GM10266 (cell line): ENCODE results near the gene MAN2A1.

Experiments
- DNase-seq: peaks from one replicate; pipeline ENCODE4 v3.0.0; 2012; ENCODE audit errors: extremely low spot score
- TF ChIP-seq, protein P1 (sequence below): IDR thresholded peaks from 2 replicates; pipeline ENCODE4 v1.5.1; 2012; ENCODE audit warnings: mild to moderate bottlenecking, low read depth; ENCODE audit not compliant: control insufficient read depth, insufficient read depth; ENCODE audit errors: missing control alignments

Gene MAN2A1

DNA sequence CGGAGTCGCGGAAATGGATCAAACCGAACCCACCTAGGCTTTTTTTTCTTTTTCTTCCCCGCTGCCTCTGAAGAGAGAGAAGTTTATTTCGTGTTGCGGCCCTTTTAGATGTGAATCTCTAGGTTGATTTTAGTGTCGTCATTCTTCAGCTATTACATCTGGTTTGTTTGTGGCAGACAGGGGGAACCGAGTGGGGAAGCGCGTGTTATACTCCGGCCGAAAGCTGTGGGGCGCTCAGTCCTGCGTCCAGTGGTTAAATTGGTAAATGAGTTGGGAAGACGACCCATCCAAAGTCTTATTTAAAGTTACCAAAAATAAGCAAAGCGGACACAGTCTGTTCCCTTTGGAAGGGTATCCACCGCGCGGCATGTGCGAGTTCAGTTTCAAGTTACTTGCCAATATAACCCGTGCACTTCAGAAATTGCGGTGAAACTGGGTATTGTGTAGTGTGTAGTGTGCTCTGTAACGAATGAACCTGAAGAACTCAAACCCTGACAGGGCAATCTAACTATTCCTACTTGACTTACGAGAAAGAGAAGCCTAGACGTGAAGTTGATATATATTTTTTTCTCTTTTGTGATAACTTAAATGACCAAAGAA, 1.3 kb downstream of the MAN2A1 start:
- peak; percentile 56 for DNase-seq
- TF ChIP-seq, protein P1, sequence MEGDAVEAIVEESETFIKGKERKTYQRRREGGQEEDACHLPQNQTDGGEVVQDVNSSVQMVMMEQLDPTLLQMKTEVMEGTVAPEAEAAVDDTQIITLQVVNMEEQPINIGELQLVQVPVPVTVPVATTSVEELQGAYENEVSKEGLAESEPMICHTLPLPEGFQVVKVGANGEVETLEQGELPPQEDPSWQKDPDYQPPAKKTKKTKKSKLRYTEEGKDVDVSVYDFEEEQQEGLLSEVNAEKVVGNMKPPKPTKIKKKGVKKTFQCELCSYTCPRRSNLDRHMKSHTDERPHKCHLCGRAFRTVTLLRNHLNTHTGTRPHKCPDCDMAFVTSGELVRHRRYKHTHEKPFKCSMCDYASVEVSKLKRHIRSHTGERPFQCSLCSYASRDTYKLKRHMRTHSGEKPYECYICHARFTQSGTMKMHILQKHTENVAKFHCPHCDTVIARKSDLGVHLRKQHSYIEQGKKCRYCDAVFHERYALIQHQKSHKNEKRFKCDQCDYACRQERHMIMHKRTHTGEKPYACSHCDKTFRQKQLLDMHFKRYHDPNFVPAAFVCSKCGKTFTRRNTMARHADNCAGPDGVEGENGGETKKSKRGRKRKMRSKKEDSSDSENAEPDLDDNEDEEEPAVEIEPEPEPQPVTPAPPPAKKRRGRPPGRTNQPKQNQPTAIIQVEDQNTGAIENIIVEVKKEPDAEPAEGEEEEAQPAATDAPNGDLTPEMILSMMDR = peak; percentile 69

DNA sequence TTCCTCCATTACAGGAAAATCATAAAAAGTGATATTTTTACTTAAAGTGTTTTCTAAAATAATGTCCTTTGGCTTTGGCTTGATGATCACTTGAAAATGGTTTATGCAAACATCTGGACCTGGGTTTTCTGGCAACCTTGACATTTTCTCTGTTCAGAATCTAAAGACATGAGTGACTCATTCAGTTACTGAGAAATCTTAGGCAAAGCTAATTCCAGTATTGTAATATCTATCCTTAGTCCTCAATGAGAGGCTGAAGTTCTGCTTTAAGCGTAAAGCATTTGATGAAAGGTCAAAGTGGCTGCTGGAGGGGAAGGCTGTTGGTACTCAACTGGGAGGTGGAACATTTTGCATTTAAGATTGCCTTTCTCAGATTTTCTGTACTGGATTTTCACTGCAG, 2.3 kb downstream of the MAN2A1 start:
- TF ChIP-seq, protein P1 = no peak
- peak; percentile 6 for DNase-seq

DNA sequence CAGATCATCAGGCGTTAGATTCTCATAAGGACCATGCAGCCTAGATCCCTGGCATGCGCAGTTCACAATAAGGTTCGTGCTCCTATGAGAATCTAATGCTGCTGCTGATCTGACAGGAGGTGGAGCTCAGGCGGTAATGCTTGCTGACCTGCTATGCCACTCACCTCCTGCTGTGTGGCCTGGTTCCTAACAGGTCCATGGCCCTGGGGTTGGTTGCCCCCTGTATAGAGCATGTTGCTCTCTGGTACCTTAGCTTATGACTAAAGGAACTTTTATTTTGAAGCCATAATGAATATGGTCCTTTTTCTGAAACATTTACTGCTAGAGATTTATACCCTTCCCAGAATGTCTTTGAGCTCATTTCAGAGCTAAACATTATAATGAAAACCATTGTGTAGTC, 3.1 kb downstream of the MAN2A1 start:
- DNase-seq = no peak
- TF ChIP-seq, protein P1 = no peak

DNA sequence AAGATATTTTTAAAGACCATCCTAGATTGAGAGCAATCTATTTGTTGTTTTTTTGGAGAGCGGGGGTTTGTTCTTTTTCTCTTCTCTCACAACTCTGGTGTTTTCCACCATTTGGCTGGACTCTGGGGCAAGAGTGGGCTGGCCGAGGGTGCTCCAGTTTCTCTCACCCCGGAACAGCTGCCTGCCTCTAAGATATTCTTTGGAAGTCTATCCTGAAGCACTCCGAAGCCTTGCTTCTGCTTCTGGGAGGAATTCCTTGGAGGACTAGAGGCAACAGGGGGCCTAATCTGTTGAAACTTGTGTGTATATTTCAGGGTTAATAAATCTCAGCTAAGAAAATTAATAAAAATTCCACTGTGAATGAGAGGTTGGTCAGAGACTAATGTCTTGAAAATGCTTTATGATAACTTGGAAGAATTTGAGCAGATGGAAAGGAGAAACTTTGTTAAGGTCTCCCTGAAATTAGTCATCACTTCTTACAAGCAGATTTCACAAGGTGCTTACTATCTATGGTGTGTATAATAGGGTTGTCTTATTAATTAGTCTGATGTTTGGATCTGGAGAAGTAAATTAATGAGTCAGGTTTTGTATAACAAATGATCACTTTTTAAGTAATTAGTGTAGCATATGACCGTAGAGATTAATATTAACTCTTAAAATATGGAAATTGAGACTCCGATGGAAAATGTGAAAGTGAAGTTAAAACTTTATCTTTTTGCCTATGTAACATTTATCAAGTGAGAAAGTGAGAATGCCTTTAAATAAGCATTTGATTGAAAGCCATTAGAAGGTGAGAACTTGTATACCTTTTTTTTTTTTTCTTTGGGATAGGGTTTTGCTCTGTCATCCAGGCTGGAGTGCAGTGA, 4.0 kb downstream of the MAN2A1 start:
- TF ChIP-seq, protein P1 = no peak
- no peak for DNase-seq

DNA sequence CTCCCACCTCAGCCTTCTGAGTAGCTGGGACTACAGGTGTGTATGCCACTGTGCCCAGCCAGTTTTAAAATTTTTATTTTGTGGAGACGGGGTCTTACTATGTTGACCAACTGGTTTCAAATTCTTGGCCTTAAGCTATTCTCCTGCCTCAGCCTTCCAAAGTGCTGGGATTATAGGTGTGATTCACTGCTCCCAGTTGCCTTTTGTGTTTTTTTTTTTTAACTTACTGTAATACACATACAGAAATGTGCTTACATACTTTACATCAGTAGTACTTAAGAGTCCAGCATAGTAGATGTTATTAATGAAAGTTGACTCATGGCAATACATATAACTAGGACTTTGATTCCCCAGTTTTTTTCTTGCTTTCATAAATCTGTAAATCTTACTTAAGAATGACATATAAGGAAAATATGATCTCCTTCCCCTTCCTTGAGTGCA, 4.7 kb downstream of the MAN2A1 start:
- TF ChIP-seq, protein P1 = no peak

DNA sequence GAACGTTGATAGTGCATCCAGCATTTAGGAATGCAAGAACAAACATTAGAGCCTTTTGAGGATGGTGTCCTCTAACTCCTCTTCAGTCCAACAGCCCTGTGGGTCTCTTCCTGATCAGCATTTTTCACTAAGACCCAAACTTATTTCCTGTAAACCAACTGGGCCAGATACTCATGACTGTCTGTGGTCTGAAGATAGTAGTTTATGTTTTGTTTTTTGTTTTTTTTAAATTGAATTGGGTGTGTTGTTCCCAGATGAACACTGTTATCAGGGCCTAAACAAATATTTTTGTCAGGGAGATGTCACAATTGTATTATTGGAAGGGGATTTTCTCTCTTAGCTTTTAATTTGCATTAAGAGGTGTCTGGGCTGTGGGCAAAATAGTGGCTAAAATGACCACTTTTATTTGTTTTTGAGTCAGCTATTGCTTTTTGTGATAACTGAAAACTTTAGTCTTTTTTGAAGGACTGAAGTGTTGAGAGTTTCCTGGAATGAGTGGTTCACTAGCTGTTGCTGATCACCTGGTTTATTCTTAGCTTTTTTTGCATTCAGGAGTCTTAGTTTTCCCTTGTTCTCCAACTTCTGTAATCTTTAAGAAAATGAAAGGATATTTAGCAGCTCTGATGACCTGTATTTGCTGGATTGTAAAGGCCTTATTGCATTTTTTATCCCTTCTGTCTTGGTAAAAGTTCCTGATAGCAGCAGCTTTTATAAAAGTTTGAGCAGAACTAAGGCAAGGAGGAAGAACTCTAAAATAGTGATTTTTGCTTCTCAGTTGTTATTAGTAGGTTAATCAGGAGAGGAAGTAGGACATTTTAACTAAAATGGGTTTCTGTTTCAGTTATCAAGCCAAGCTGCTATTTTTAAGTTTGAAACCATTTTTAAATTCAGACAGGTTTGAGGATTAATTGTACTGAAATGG, 5.5 kb downstream of the MAN2A1 start:
- peak; percentile 31 for DNase-seq
- TF ChIP-seq, protein P1 = no peak

More for the DNA sequence above, 4.7 kb downstream of the MAN2A1 start:
- no peak for DNase-seq
